Lower leg skin (tissue), 3 donors: ENCODE measurements around the gene SPATC1L.

Source experiments
- CTCF ChIP-seq, 3 donors: fragments of 450-650 bp; IDR thresholded peaks; one replicate each; pipeline ENCODE4 v1.5.1; 2016; ENCODE audit warnings: antibody characterized with exemption in 3 of 3, mild to moderate bottlenecking in 3 of 3, moderate library complexity in 2 of 3
- POLR2A ChIP-seq, 2 donors: fragments of 450-650 bp; IDR thresholded peaks; one replicate each; pipeline ENCODE4 v1.6.1; 2016 to 2017; ENCODE audit warnings: antibody characterized with exemption in 2 of 2, mild to moderate bottlenecking in 1 of 2, moderate library complexity in 1 of 2

GRCh38 chr21:46173573-46173972 lies 10.7 kb downstream of the SPATC1L start:
- TF ChIP-seq CTCF (IDR thresholded peaks at IDR 0.05) (no peak), POLR2A (IDR thresholded peaks at IDR 0.05) (no peak)
